Ecto neural progenitor cell (in vitro differentiated cells): ENCODE results near the gene CPNE7.

Experiments
- DNase-seq: peaks from one replicate; pipeline ENCODE4 v3.0.0-alpha.2; 2018; ENCODE audit warnings: low spot score

Gene CPNE7

GRCh38 chr16:89604764-89605163 is 29.2 kb downstream of the CPNE7 start:
- no peak for DNase-seq

DNA sequence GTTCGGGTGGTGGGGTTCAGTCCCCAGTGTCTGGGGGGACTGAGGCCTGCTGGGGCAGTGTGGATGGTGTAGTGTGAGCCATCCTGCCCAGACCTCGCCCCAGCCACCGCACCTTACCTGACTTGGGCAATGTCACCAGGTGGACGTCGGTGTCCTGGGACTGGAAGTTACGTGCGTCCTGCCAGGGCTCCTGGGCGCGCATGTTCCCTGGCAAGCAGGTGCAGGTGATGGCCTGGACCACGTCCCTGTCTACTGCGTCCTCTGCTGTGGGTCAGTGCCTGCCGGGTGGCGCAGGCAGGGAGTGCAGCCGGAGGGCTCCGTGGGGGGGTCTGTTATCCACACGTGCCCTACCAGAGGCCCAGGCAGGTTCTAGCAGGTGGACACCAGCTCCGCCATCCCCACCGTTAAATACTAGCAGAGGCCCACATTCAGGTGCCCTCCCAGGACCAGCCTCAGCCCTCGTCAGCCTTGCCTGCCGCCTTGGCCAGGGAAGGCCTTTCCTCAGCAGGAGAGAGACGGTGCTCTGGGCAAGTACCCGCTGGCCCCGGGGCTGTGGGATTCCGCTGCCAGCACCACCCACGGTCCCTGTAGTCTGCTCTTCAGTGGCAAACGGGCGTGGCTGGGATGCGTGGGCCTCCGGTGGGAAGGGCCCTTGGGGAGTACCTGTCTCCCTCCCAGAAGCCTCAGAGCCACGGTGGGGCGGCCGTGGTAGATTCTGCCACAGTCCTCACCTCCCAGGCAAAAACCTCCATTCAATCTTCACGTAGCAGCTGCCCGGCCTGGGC is 29.8 kb downstream of the CPNE7 start:
- no peak for DNase-seq

- no peak for DNase-seq
These were observed 30.4 kb downstream of the CPNE7 start for GRCh38 chr16:89606006-89606405.

- DNase-seq, result no peak
These were observed 31.9 kb downstream of the CPNE7 start for GRCh38 chr16:89607453-89607852.

GRCh38 chr16:89607937-89608740 is 32.6 kb downstream of the CPNE7 start:
- DNase-seq, result no peak

DNA sequence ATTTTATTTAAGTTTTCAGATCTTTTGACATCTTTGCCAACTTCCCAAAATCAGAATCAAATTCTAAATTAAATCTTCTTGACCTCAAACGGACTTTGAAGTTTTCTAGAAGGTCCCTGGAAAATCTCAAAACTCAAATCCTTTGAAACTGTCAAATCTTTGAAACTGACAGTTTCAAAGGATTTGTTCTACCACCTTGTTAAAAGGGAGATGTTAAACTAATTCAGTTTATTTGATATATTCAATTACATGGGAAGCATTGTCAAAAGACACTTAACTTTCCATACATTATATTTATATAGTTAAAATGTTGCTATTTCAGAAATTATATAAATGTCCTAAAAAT is 34.5 kb downstream of the CPNE7 start:
- DNase-seq, result no peak

DNA sequence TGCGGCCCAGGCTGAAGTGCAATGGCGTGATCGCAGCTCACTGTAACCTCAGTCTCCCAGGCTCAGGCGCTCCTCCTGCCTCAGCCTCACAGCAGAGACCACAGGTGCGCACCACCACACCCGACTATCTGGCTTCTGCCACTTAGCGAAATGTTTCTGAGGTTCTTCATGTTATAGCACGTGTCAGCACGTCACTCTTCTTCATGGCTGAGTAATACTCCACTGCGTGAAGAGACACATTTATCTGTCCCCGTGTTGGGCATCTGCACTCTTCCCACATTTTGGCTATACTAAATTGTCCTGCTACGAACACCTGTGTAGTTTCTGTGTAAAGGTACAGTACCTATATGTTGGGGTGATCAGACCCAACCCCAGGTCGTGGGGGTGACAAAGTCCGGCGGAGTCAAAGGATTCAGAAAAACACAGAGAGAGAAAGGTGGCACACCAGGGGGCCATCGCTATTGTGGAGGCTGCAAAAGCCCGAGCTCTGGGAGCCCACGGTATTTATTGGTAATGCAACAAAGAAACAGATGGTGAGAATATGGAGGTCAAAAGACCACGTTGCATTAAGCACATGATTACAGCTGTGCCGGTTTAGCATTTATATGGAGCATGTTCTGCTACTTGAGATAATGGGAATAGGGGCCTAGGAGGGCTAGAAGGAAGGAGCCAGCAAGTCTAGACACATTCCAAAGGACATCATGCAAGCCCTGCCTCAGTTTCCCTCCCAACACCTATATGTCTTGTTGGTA is 37.0 kb downstream of the CPNE7 start:
- DNase-seq, result no peak

GRCh38 chr16:89613231-89613953 is 37.8 kb downstream of the CPNE7 start, which contains the start of gene DPEP1:
Gene DPEP1, plus strand, starts transcription at chr16:89613642. Its CDS starts 16,769 bp downstream, at chr16:89630411.
- DNase-seq, result no peak

- DNase-seq, result no peak
These were observed 38.4 kb downstream of the CPNE7 start for GRCh38 chr16:89613954-89614459.

DNA sequence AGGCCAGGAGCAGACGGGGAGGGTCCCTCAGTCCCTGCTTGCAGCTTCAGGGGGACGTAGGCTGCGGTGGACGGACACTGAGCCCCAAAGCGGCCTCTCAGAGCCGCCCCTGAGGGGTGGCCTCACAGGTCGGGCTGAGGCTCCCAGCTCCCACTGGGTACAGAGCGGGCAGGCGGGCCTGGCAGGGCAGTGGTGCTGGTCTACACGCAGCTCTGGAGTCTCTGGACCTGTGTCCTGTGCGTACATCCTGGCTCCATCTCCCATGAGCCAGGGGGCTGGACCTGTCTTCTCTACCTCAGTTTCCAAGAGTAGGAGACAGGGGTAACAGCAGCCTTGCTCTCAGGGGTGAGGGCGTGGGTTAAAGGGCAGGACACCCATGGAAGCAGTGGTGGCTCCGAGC is 39.6 kb downstream of the CPNE7 start:
- DNase-seq, result no peak

GRCh38 chr16:89615596-89616090 is 40.1 kb downstream of the CPNE7 start:
- peak; percentile 84 for DNase-seq

GRCh38 chr16:89616623-89617022 is 41.1 kb downstream of the CPNE7 start:
- DNase-seq, result no peak

- DNase-seq, result no peak
These were observed 41.5 kb downstream of the CPNE7 start for GRCh38 chr16:89617036-89617435.

GRCh38 chr16:89618109-89618998 is 42.8 kb downstream of the CPNE7 start:
- DNase-seq, result no peak

- DNase-seq, result no peak
These were observed 44.3 kb downstream of the CPNE7 start for GRCh38 chr16:89619840-89620239.

DNA sequence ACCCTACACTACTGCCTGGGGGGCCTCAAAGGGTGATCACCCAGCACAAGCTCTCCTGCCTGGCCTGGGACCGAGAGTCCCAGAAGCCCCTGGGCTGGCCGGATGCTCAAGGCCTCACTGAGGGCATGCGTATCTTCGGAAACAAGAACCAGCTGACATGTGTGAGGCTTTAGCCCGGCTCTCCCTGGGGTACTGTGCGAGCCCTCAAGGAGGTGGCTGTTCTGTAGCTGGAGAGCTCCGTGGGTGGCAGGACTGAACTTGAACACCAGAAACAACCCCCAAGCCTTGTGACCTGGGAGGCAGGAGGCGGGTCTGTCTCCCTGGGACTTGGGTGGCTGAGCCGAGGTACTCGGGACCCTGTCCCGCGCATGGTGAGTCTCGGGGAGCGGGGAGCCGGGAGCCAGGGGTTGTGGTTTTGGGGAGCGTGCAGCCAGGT is 44.9 kb downstream of the CPNE7 start:
- no peak for DNase-seq

DNA sequence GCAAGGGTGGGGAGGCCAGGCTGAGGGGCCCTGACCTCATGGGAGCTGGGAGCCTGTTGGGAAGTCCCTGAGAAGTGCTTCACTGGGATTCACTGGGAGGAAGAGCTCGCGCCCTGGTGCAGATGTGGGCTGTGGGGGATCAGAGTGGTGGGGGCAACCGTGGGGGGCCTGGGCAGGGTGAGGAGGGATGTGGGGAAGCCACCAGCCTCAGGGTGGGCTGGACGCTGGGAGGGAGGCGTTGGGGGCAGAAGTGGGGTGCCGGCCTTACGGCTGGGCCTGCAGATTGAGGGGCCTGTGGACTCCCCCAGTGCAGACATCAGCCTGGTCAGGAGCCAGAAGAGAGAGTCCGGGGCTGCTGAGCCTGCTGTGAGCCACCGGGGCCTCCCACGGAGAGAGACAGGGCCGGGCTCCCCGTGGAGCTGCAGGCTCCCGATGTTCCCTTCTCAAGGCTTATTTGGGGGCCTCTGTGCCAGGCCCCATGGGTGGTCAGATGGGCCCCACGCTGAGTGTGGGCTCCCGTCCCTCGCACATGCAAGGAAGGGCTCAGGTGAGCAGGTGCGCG is 45.7 kb downstream of the CPNE7 start:
- no peak for DNase-seq

DNA sequence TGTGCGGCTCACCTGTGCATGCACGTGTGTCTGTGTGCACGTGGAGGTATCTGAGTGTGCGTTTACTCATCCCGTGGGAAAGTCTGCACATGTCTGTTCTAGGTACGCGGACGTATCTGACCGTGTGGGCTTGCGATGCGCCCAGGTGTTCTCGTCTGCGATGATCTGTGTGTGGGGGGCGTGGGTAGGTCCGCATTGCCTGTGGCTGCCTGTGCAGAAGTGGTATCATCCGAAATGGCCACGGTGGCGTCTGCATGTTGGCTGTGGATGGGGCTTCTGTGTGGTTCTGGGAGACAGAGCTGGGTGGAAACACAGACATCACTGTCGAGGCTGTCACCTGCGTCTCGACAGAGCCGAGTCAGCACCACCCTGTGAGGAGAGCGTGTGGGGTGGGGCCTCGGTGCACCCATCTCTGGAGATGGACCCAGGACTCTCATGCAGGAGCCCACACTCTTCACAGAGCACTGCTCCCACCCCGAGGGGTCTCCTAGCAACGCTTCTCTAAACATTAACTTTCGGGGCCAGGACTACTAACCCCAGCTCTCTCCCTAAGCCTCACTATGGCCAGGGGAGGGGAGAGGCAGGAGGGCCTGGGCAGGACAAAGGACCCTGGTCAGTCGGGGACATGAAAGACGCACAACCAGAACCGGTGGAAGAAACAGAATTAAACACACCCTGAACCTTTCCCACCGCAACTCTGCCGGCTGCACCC is 46.3 kb downstream of the CPNE7 start:
- DNase-seq, result no peak

GRCh38 chr16:89623511-89624261 is 48.1 kb downstream of the CPNE7 start:
- DNase-seq, result no peak
